Stomach (tissue), 9 donors: ENCODE measurements around the gene GCH1. TPM values are rescaled to one million over a fixed set of nuclear protein-coding genes. Genes with fewer than 3 reads are reported as not detected.
"Not testable (repeated sequence)": the region's sequence is repeated elsewhere in the genome, so short reads cannot be mapped to it uniquely, and the experiment has no call there.

ENCODE experiments used
- DNase-seq, 2 donors: peaks; one replicate each; pipeline versions ENCODE4 v3.0.0 to v3.0.0-alpha.2; 2013 to 2019
- H3K27ac ChIP-seq, 5 donors: fragments of 200-600 bp in 4 of 5; sonication (generic) in 4 of 5; one replicate each; pipeline ENCODE4 v1.5.1; 2013 to 2019; ENCODE audit warnings: mild to moderate bottlenecking in 1 of 5, moderate library complexity in 1 of 5
- H3K27me3 ChIP-seq, 3 donors: fragments of 200-600 bp; sonication (generic); one replicate each; pipeline ENCODE4 v1.5.1; 2017 to 2019; ENCODE audit warnings: mixed run types in 1 of 3
- H3K36me3 ChIP-seq, 4 donors: fragments of 200-600 bp; sonication (generic); 1 replicate in 3 of 4; 2 replicates in 1 of 4; pipeline ENCODE4 v1.5.1; 2016 to 2019
- H3K4me1 ChIP-seq, 4 donors: fragments of 200-600 bp; sonication (generic); one replicate each; pipeline ENCODE4 v1.5.1; 2016 to 2019
- H3K4me3 ChIP-seq, 4 donors: fragments of 200-600 bp; sonication (generic) in 3 of 4; one replicate each; pipeline ENCODE4 v1.5.1; 2016 to 2019; ENCODE audit warnings: mild to moderate bottlenecking in 1 of 4
- H3K9me3 ChIP-seq, 4 donors: fragments of 200-600 bp; sonication (generic); one replicate each; pipeline ENCODE4 v1.5.1; 2016 to 2019
- EP300 ChIP-seq: sonication (generic); formaldehyde crosslinking; IDR thresholded peaks from one replicate; pipeline ENCODE4 v1.6.1; 2017; ENCODE audit warnings: antibody characterized with exemption
- POLR2A ChIP-seq, 4 donors: fragments of 450-650 bp; IDR thresholded peaks; one replicate each; pipeline ENCODE4 v1.6.1; 2016; ENCODE audit warnings: antibody characterized with exemption in 4 of 4, control low read depth in 2 of 4, mild to moderate bottlenecking in 1 of 4, moderate library complexity in 1 of 4
- POLR2AphosphoS5 ChIP-seq, 3 donors: sonication (generic); formaldehyde crosslinking; IDR thresholded peaks; one replicate each; pipeline ENCODE4 v1.6.1; 2016; ENCODE audit warnings: antibody characterized with exemption in 3 of 3
- WGBS, 5 donors: extraction: QIAGEN DNeasy Blood & Tissue Kit in 3 of 5; methylation state at CpG; one replicate each; pipeline versions ENCODE4 v1.1.5 to v1.1.7; 2013 to 2018; 5-methylcytosine and 5-hydroxymethylcytosine counted together
- intact Hi-C: fragments of 100-400 bp; cut with DNase I; formaldehyde crosslinking; loops from one replicate; pipeline ENCODE4 v1.15.1; 2023; ENCODE audit warnings: low total_unique reads
- polyA plus RNA-seq, 3 donors: library from polyadenylated mRNA; stranded (reverse); fragments of 200-250 nt; gene quantifications; one replicate each; pipeline ENCODE4 v1.2.3, GENCODE V29; 2013
- total RNA-seq, 5 donors: library from RNA; depleted of rRNA; stranded (reverse); fragments of >200 nt; gene quantifications; one replicate each; pipeline versions ENCODE4 v1.1.0 to v1.2.3, GENCODE V29; 2014 to 2016
- TF ChIP-seq, protein P1 (sequence below), 7 experiments: fragments of 450-650 bp in 4 of 7; fragments of 200-600 bp in 3 of 7; sonication (generic) in 3 of 7; IDR thresholded peaks; one replicate each; pipeline ENCODE4 v1.5.1; 2016 to 2019; ENCODE audit warnings: antibody characterized with exemption in 7 of 7, control low read depth in 2 of 7, mild to moderate bottlenecking in 1 of 7
- donor health status: healthy with polysubstance abuse.
- donor health status: Bipolar disorder and iron deficiency.
- donor health status: healthy.

Gene GCH1
- total and polyA plus RNA-seq, 8 donors = 0.58 to 52.1 (median 10.4) TPM

DNA sequence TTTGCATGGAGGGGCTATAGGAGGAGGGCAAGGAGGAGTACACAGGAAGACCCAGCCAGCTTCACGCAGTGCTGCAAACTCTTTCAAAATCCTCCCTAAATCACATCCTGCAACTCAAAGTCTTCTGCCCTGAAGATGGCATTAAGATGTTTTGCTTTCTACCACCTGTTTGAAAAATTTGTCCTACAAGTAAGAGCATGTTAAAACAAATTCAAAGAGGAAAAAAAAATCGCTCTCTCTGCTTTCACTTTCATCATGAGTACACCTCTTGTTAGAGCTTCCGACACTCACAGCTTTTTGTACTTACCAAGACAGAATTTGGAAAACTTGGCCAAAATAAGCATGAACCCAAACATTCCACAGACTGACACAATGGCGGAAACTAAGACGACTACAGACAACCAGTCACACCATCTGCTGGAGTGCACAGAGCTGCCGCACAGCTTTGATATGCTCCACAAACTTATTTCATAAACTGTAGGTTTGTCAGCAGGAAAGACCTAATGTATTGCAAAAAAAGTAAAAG is 21.3 kb downstream of the GCH1 start:
- TF ChIP-seq POLR2AphosphoS5 (IDR thresholded peaks at IDR 0.05) (no peak), POLR2A (IDR thresholded peaks at IDR 0.05) (no peak), EP300 (no peak)
- TF ChIP-seq, protein P1, sequence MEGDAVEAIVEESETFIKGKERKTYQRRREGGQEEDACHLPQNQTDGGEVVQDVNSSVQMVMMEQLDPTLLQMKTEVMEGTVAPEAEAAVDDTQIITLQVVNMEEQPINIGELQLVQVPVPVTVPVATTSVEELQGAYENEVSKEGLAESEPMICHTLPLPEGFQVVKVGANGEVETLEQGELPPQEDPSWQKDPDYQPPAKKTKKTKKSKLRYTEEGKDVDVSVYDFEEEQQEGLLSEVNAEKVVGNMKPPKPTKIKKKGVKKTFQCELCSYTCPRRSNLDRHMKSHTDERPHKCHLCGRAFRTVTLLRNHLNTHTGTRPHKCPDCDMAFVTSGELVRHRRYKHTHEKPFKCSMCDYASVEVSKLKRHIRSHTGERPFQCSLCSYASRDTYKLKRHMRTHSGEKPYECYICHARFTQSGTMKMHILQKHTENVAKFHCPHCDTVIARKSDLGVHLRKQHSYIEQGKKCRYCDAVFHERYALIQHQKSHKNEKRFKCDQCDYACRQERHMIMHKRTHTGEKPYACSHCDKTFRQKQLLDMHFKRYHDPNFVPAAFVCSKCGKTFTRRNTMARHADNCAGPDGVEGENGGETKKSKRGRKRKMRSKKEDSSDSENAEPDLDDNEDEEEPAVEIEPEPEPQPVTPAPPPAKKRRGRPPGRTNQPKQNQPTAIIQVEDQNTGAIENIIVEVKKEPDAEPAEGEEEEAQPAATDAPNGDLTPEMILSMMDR (IDR thresholded peaks at IDR 0.05) = no peak
- DNase-seq = peak in 1 of 2 donors; percentile 50
- intact Hi-C loops = no loop called here
- no peaks in the 10 kb centered on the region for H3K9me3 ChIP-seq
- H3K27me3 ChIP-seq = no peaks in the 10 kb centered on the region
- H3K36me3 ChIP-seq = no peaks in the 10 kb centered on the region
- peak overlapping the region; percentile 68 to 87 (median 79) for H3K27ac ChIP-seq
- WGBS, 5 donors = 3 to 15% (median 10%) methylated on average over 6 of the region's 6 CpGs
- peak overlapping the region; percentile 40 to 44 (median 42) for H3K4me3 ChIP-seq
- peaks cover 6 to 17% (median 12%) of the 10 kb centered on the region in 4 donors for H3K4me1 ChIP-seq

DNA sequence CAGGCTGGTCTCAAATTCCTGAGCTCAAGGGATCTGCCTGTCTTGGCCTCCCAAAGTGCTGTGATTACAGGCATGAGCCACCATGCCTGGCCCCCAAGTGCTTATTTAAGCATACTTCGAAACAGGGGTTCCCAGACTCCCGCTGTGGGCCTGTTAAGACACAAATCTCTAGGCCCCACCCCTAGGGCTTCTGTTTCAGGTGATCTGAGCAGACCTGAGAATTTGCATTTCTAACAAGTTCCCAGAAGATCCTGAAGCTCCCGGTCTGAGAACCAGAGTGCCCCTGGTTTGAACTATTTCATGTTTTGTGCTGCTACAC is 25.0 kb downstream of the GCH1 start:
- WGBS, 5 donors = 65 to 88% (median 68%) methylated on average over 3 of the region's 3 CpGs
- intact Hi-C loops = no loop called here
- peaks cover 6 to 17% (median 11%) of the 10 kb centered on the region in 4 donors for H3K4me1 ChIP-seq
- H3K4me3 ChIP-seq = no peak overlapping the region
- peak overlapping the region in 1 of 5 donors; percentile 15 for H3K27ac ChIP-seq
- no peaks in the 10 kb centered on the region for H3K9me3 ChIP-seq
- no peaks in the 10 kb centered on the region for H3K36me3 ChIP-seq
- no peak for DNase-seq
- no peak for TF ChIP-seq POLR2A (IDR thresholded peaks at IDR 0.05)
- TF ChIP-seq EP300 = no peak
- TF ChIP-seq, protein P1 (IDR thresholded peaks at IDR 0.05) = no peak
- no peak for TF ChIP-seq POLR2AphosphoS5 (IDR thresholded peaks at IDR 0.05)
- H3K27me3 ChIP-seq = no peaks in the 10 kb centered on the region

DNA sequence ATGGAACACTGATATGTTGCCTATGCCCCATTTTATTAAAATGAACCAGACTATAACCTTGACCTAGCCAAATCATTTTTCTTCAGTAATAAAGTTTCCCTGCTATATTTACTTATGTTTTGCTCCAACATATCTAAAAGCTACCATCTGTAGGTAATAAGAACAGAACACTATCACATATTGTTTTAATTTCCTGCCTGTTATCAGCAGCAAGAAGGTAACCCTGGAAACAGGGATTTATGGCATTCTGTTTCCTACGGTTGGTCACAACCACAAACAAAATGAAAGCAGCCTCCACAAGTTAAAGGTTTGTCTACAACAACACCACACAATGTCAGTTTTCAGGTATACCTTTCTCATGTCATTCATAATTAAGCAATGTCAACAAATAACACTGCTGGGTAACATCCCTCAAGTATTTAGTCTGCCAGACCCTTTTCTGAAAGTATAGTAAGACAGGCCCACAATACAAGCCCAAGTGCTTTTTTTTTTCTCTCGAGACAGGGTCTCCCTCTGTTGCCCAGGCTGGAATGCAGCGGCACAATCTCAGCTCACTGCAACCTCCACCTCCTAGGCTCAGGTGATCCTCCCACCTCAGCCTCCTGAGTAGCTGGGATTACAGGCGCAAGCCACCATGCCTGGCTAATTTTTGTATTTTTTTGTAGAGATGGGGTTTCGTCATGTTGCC is 25.5 kb downstream of the GCH1 start:
- DNase-seq = peak in 1 of 2 donors; percentile 46
- WGBS, 5 donors = 73 to 80% (median 77%) methylated on average over 5 of the region's 5 CpGs
- no peaks in the 10 kb centered on the region for H3K9me3 ChIP-seq
- peak overlapping the region in 1 of 5 donors; percentile 15 for H3K27ac ChIP-seq
- intact Hi-C loops = no loop called here
- H3K4me3 ChIP-seq = no peak overlapping the region
- no peak for TF ChIP-seq POLR2AphosphoS5 (IDR thresholded peaks at IDR 0.05)
- no peaks in the 10 kb centered on the region for H3K27me3 ChIP-seq
- H3K4me1 ChIP-seq = peaks cover 6 to 12% (median 7%) of the 10 kb centered on the region in 4 donors
- no peaks in the 10 kb centered on the region for H3K36me3 ChIP-seq

DNA sequence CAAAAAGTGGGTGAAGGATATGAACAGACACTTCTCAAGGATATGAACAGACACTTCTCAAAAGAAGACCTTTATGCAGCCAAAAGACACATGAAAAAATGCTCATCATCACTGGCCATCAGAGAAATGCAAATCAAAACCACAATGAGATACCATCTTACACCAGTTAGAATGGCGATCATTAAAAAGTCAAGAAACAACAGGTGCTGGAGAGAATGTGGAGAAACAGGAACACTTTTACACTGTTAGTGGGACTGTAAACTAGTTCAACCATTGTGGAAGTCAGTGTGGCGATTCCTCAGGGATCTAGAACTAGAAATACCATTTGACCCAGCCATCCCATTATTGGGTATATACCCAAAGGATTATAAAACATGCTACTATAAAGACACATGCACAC is 27.0 kb downstream of the GCH1 start:
- H3K9me3 ChIP-seq, H3K4me3 ChIP-seq, intact Hi-C loops, H3K27me3 ChIP-seq, H3K27ac ChIP-seq, H3K36me3 ChIP-seq, DNase-seq, H3K4me1 ChIP-seq: not testable (repeated sequence)
- 88 to 100% (median 96%) methylated on average over 1 to 2 of the region's 2 CpGs for WGBS, 5 donors

DNA sequence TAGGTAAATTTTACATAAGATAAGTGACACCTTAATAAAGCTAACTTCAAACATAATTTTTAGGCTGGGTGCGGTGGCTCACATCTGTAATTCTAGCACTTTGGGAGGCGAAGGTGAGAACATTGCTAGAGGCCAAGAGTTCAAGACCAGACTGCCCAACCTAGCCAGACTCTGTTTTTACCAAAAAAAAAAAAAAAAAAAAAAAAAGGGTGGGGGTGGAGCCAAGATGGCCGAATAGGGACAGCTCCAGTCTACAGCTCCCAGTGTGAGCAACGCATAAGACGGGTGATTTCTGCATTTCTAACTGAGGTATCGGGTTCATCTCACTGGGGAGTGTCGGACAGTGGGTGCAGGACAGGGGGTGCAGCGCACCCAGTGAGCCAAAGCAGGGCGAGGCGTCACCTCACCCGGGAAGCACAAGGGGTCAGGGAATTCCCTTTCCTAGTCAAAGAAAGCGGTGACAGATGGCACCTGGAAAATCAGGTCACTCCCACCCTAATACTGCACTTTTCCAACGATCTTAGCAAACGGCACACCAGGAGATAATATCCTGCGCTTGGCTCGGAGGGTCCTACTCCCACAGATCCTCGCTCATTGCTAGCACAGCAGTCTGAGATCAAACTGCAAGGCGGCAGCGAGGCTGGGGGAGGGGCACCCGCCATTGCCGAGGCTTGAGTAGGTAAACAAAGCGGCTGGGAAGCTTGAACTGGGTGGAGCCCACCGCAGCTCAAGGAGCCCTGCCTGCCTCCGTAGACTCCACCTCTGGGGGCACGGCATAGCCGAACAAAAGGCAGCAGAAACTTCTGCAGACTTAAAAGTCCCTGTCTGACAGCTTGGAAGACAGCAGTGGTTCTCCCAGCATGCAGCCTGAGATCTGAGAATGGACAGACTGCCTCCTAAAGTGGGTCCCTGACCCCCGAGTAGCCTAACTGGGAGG is 32.2 kb downstream of the GCH1 start:
- H3K27me3 ChIP-seq, H3K36me3 ChIP-seq, H3K9me3 ChIP-seq, intact Hi-C loops: not testable (repeated sequence)
- WGBS, 5 donors = 20 to 49% (median 28%) methylated on average over 26 to 27 of the region's 27 CpGs
- Histone ChIP-seq H3K27ac (peak overlapping the region; percentile 12 to 67 (median 38)), H3K4me1 (peaks cover 0 to 17% (median 7%) of the 10 kb centered on the region in 4 donors), H3K4me3 (peak overlapping the region; percentile 44 to 51 (median 48))
- peak; percentile 44 to 45 for DNase-seq
